ENCODE measurements around the gene DLGAP3.

DLGAP3 gene

DNA sequence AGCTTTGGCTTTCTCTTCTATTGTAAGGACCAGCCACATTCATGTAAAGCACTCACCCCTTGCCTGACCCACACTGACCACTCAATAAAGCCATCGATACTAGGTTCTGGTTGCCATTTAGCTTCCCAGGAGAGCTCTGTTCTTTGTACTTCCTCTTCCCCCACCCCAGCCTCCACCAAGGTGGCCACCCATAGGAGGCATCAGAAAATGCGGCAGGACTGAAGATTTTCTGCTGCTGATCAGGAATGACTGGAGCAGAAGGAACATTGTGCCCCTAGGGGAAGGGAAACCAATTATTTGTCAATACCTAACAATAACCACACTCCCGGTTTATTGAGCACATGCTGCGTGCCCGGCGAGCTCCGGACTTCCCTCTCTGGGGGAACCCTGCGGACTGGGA, 64.7 kb downstream of the DLGAP3 start:
- no peak for DNase-seq

DNA sequence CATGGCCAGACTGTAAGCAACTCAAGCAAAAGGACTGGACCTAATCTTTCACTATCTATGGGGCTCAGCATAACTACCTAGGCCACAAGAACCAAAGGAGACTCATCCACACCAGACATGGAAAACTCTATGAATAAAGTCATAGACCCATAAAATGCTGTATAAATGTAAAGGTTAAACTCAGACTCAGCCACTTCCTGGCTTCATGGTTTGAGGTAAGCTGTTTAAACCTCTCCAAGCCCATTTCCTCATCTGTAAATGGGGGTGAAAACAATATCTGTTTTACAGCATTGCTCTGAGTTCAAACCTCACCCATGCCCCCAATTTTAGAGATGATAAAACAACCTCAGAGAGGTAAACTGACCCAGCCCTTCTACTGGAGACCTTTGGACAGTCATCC, 65.9 kb downstream of the DLGAP3 start:
- no peak for DNase-seq

DNA sequence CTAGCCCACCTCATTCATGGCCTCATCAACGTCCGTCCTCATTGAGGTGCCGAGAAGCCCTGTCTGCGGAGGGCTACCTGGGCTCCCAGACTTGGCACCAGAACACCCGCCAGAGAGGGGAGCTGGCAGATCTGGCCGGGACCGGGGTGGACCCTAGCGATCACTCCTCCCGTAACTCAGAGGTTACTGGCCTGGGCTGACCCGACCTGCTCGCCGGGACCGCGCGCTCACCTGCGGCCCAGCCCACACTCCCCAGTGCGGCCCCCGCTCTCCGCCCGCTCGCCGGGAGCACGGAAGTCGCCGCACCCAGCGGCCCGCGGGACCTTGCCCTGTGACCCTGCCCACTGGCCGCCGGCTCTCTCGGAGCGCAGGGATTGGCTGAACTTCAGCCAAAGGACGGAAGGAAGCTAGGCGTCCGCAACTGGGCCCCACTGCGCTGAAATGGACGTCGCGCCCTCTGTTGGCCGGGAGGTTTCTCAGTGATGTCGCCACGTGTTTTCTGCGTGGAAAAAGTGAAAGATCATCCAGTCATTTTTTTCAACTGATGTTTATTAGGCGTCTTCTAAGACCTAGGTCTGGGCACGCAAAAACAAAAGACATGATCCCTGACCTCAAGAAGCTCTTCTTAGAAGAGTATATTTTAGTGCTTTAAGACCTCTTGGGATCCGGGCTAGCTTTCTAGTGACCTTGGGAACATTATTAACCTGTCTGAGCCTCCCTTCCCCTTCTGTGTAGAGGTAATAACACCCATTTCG, 69.8 kb downstream of the DLGAP3 start, which contains the start of gene SMIM12:
Gene SMIM12, minus strand, starts transcription at position 304 of the 755 bp plus-strand sequence. CDS start 3,772 bp downstream, outside the sequence.
- peak; percentile 65 for DNase-seq

DNA sequence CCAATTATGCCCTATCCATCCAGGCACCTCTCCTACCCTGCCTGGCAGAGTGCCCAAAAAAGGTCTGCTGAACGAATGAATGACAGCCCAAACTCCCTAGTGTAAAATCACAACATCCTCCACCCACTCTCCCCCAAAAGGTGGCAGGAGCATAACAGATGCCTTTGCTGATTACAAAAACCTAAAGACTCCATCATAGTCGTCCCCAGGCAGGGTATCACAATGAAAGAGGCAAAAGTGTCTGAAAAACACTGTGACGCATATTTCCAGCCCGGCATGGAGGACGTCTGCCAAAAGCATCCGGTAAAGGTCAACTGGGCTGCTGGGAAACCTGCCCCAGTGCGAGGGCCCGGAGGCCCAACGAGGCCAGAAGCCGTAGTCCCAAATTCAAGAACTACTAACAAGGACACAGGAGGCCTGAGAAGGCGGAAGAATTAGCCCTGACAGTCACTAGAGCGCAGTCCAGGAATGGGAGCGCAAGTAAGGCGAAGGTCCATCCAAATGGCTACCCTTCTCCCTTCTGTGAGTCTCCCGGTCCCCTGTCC, 70.5 kb downstream of the DLGAP3 start:
- DNase-seq = no peak

DNA sequence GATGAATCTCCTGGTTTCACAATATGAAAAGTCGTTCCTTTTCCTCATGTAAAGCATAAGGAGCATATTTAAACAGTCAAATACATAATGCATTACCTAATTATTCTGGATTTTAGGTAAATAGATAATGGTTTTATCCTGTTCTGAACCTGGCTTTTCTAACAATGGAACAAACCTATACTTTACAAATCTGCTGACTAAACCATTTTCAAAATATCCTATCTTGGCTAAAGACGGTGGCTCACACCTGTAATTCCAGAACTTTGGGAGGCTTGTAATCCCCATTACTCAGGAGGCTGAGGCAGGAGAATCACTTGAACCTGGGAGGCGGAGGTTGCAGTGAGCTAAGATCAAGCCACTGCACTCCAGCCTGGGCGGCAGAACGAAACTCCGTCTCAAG, 72.8 kb downstream of the DLGAP3 start:
- no peak for DNase-seq

DNA sequence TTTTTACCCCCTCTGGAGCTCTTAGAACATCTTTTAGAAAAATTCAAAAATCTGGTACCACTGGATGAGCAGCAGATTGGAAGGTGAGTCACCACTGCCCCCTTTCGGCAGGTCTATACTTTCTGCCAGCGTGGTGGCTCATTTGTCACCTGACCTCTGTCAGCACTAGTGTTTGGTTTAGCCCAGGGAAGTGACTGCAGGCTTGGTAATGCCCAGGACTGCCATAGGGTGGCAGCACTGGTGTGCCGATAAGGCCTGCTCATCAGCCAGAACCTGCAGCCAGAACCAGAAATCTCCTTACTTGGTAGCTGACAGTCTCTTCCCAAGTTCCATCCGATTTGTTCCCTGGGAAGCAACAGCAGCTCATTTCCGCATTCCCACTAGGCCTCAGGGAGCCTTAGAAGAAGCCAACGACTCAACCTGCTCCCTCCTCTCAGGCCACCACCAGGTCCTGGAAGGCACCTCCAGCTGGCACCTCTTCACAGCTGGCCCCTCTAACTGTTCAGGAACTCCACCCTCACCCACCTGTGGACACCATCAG, 76.7 kb downstream of the DLGAP3 start:
- peak; percentile 68 for DNase-seq

DNA sequence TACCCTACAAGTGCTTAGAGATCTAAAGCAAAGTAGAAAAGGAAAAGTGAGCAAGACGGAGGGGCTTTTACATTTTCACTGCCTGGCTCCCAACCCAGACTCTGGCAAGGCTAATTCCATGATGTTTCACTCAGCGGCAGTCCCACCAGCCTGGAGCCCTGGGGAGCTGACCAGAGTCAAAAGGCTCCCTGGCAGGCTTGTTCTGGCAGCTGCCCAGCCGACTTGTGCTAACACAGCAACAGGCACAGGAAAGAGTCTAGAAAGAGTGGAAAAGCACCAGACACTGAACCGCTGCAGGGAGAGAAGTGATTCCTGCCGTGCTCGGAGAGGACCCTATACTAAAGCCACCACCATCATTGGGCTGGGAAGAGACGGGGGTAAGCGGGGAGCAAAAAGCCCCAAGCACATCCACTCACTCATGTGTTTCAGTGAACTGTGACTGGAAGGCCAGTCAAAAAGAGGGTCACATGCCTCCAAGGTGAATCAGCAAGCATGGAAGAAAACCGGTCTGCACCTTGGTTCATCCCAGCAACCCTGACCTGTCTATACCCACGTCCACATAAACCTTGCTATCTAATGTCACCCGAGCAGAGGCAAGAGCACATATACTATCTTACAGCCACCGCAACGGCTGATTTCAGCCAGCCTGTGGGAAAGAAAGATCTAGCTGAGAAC, 77.9 kb downstream of the DLGAP3 start:
- no peak for DNase-seq

DNA sequence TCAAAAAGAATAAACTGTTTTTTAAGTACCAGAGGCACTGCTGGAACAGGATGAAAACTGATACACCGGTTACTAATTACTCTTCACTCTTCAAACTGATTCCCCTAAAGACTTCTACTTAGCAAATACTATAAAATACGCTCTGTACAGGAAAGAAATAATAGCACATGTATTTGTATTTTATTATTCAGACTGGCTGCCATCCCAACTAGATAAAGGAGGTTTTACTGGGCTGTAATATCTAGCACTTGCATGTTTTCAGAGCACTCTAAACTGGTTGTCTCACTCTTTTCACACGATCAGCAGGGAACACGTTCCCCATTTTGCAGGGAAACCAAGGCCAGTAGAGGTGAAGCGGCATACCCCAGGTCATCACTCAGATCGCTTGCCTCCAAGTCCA, 79.1 kb downstream of the DLGAP3 start:
- no peak for DNase-seq

DNA sequence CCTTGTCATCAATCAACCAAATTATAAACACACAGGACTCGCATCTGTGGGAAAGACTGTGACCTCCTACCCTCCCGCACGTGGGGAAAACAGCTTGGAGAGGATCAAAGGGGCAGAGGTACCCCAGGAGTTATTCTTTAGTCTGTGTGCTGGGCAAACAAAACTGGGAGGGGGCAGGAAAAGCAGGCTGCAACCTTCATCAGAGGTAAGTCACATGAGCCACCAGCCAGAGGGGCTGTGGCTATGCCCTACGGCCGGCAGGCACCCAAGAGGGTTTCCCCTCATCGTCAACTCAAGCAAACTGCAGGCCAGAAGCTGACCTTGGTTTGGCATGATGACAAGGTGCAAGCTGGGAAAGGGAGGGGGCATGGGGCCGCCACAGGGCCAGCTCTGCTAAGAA, 82.4 kb downstream of the DLGAP3 start:
- no peak for DNase-seq

DNA sequence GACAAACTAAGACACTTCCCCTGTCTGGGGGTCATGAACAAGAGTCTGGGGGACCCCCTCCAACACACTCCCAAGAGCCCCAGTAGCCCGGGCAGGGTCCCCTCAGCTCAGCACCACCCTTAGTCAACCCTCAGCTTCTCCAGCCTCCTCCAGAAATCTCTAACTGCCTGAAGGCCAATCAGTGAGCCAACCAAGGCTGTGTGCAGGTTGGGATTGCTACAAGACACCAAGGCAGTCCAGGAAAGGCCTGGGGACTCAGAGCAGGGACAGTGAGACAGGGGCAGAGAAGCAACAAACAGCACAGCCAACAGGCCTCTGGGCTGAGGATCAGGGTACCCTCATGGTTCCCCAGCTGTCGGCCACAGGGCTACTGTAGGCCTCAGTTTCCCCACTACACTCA, 83.2 kb downstream of the DLGAP3 start:
- no peak for DNase-seq

DNA sequence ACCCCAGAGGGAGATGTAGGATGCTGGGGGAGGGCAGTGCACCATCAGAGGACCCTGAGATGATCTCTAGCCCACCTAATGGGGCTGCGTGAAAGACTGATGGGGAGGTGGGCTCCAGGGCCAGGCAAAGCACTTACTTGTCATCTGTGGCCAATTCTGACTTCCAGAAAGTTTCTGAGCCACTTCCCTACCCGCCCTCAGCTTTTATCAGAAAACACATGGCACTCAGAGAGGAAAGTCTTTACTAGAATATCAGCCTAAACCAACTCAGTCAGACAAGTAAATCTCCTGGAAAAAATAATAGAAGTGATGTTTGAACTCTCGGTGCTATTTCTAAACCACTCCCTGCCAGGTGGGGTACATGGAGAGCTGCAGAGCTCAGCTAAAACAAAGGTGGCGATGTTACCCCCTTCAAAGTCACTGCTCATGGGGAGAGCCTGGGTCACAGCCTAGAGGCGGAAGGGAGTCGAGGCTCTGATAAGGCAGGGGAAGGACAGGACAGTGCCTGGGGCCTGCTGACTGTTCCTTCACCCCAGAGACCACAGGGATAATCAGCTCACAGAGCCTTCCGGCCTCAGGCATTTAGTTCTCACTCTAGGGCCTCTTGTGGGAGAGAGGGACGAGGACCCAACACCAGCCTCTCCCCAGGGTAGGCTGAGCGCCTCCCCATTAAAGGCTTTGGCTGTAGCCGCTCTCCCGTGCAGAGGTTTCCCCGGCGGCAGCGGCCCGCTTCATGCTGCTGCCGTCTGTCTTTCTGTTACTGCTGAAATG, 84.1 kb downstream of the DLGAP3 start:
- DNase-seq = no peak

DNA sequence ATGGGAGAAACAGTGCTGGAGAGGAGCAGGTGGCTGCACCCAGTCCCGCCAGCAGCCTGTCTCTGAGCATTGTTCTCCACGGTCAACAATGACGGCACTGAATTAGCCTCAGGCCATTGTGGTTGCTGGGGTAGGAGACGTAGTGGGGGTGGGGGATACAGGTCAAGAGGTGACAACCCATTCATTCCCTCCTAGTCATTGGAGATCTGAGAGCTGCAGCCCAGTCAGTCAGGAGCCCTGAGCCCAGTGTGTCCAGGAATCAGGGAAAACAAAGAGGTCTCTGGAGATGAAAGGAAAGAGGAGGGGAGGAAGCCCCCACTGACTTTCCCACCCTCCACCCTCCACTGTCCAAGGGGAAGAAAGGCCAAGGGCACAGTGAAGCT, 85.2 kb downstream of the DLGAP3 start:
- no peak for DNase-seq

DNA sequence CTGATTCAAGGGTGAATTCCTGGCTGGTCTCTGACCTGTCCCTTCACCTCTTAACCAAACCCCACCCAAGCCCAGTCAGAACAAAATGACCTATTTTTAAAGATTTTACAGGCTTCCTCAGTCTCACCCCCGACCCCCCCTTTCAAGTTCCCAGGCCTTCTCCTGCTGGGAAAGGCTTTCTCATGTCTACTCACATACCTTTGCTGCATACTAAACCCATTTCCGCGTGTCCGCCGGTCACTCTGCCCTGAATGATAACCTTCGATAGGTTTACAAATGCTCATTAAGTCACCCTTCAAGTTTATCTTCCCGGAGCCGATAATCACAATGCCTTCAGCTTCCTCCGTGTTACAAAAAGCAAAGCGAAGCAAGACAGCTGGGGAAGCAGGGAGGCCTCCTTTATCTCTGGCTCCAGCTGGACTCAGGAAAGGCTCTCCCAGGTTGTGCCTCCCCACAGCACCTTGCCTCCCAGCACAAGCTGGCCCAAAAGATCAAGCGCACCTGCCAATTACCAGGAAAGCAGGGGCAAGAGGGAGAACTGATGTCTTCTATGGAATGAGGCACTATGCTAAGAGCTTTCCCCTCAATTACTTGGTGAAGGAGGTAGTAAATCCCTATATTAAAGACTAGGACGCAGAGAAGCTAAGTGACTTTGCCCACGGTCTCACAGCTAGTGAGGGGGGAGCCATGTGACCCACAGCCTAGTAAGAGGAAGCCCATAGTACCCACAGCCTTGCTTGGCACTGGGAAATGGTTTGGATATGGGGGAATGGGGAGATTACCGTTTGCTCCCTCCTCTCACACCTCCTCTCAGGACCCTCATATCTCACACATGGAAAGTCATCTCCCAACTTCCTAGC, 85.8 kb downstream of the DLGAP3 start:
- DNase-seq = no peak

DNA sequence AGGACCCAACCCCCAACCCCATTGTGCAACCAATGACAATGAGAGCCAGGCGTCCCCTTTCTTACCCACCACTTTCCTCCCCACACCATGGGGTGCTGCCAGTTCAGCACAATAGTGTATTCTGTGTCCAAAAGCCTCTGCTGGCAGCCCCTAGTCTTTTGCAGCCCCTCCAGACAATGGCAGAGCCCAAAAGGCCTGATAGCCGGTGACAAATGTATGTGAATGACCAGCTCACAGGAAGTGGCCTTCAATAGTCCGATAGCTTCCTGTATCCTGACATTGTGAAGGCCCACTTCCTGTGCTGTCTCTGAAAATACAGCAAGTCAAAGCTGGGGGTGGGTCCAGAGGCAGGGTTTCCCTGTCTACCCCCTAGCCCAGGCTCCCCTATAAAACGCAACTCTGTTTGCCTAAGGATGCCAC, 86.5 kb downstream of the DLGAP3 start:
- no peak for DNase-seq

DNA sequence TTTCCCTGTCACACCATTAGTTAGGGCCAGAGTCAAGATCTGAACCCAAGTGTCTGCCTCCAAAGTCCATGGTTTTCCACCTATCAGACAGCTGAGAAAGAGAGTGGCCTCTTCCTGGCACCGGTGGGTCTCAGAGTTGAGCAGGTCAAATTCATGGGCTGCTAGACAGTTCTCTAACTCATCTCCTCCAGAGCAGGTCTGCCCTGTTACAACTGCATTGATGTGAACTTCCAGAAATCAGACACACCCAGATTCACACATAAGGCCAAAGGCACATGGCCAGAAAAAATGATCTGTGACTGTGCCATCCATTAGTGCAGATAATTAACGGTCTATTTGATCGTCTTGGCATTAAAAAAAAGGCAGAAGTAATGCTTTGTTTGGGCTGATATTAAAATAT, 87.4 kb downstream of the DLGAP3 start:
- no peak for DNase-seq

DNA sequence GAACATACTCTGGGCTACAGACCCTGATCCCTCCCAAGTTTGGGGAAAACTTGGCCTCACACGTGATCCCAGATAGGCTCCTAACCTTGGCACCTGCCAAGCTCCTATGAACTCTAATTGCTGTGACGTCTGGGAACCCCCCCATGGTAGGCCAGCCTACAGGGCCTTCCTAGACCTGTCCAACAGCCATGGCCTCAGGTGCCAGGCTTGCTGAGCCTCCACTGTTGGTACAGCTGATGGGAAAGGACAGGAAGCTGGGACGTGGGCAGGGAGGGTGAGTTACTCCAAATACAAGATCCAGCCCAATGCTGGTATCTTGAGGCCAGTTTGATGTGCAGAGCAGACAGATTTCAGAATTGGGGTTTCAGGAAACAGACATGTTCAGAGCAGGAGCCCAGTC, 89.0 kb downstream of the DLGAP3 start:
- no peak for DNase-seq

DNA sequence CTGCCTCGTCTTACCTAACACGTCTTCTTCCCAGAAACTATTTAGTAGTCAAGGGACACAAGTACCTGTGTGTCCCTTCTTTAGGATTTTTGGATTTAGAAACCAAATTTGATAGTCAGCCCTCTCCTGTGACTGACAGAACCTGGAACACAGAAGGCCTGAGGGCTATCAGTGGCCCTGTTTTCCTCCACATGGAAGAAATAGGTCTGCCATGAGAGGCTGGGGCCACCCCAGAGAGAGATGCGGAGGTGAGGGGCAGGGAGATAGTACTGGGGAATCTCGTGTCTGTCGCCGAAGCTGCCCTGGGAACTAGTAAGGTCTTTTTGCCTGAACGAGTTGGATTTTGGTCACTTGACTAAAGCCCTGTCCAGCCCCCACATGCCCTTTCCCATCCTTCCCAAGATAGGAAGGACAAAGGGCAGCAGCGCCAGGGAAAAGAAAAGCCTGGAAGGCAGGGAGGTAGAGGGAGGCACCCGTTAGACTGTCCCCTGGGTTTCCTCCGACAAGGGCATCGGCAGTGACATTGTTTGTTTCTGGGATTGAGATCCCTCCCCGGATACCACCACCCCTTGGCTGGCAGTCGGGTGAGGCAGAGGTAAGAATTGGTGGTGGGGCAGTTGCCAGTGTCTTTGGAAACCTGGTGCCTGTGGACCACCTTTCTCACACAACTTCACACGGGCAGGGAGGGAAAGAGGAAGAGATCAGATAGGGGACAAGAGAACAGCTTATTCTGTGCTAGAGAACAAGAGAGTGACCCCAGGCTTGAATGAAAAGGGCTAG, 89.7 kb downstream of the DLGAP3 start:
- no peak for DNase-seq

DNA sequence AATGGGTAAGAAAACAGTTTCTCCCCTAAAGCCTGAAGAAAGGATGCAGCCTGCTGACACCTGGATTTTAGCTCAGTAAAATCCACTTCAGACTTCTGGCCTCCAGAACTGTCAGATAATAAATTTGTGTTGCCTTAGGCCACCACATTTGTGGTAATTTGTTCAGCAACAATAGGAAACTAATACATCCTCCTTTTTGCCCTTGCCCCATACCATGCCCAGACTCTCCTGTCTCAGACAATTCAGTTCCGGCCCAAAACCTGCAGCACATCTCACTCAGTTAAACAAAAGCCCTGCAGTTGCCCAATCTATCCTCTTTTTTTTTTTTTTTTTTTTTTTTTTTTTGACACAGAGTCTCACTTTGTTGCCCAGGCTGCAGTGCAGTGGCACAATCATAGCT, 95.7 kb downstream of the DLGAP3 start:
- no peak for DNase-seq

DNA sequence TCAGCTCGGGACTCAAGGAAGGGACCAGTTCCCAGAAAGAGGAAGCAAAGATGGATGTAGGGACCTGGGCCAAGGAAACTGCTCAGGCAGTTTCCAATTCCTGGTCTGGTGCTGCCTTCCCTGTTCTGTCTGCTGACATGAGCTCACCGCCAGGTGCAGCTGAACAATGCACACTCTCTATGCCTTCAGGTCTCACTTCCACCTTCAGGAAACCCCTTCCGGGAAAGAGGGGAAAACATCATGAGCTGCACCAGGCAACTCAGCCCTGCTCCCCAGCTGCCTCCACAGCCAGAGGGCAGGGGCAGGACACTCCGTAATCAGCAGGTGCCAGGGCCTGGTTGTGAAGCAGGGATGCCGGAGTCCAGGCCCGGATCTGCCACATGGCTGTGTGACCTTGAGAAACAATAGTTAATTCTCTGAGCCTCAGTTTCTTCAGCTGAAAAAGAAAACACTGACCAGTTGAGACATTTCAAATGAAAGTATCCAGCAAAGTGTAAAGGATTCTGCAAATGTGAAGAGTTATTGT, 97.7 kb downstream of the DLGAP3 start:
- DNase-seq = no peak

DNA sequence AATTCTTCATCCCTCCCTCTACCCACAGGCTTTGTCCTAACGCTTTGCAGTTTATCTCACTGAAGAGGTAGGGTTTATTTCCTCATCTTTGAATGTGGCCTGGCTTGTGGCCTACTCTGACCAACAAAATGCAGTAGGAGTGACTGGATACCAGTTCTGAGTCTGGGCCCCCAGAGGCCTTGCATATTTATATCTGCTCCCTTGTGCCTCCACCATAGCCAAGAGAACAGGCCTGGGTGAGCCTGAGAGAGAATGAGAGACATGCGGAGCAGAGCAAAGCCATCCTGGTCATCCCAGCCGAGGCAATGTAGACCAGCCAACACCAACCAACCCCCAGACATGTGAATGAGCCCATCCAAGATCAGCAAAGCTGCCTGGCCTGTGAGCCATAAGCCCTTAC, 100.2 kb downstream of the DLGAP3 start:
- no peak for DNase-seq

DNA sequence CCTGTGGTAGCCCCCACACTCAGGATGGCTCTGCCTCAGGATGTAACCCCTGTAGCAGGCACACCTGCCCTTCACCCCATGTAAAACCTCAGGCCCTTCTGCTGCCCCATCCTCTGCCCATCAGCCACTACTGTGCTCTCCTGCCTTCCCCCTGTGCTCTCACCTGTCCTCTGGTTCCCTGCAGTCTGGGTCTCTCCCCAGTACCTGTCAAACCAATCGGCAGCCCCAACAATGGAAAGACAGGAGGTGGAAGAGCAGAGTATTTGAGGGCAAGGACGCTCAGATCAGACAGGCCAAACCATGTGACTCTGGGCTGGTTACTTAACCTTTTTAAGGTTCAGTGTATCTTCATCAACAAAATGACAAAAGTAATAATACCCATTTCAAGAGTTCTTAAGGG, 100.8 kb downstream of the DLGAP3 start:
- DNase-seq = no peak
